Hepatocyte (in vitro differentiated cells): ENCODE results near the gene NEXN. TPM values are rescaled to one million over a fixed set of nuclear protein-coding genes. Genes with fewer than 3 reads are reported as not detected.
"Not testable (repeated sequence)": the region's sequence is repeated elsewhere in the genome, so short reads cannot be mapped to it uniquely, and the experiment has no call there.

Source experiments
- DNase-seq: peaks from one replicate; pipeline ENCODE4 v3.0.0-alpha.2; 2016; ENCODE audit warnings: low spot score
- H2AFZ ChIP-seq: fragments of 200-600 bp; sonication (generic); 2 replicates; pipeline ENCODE4 v1.6.0; 2016; ENCODE audit warnings: antibody characterized with exemption, mild to moderate bottlenecking
- H3K27ac ChIP-seq: fragments of 200-600 bp; sonication (generic); 2 replicates; pipeline ENCODE4 v1.5.1; 2016; ENCODE audit warnings: mild to moderate bottlenecking
- H3K27me3 ChIP-seq: fragments of 200-600 bp; sonication (generic); 2 replicates; pipeline ENCODE4 v1.6.1; 2016
- H3K36me3 ChIP-seq: fragments of 200-600 bp; sonication (generic); replicated peaks from 2 replicates; pipeline ENCODE4 v1.5.1; 2016; ENCODE audit warnings: low read depth; ENCODE audit not compliant: insufficient read depth
- H3K4me1 ChIP-seq: fragments of 200-600 bp; sonication (generic); 2 replicates; pipeline ENCODE4 v1.5.1; 2016; ENCODE audit warnings: mild to moderate bottlenecking, moderate library complexity; ENCODE audit not compliant: insufficient read depth
- H3K4me2 ChIP-seq: fragments of 200-600 bp; sonication (generic); 2 replicates; pipeline ENCODE4 v1.6.0; 2016
- H3K4me3 ChIP-seq: fragments of 200-600 bp; sonication (generic); 2 replicates; pipeline ENCODE4 v1.5.1; 2016; ENCODE audit warnings: mild to moderate bottlenecking
- H3K79me2 ChIP-seq: fragments of 200-600 bp; sonication (generic); 2 replicates; pipeline ENCODE4 v1.6.0; 2017; ENCODE audit warnings: mild to moderate bottlenecking
- H3K9me2 ChIP-seq: fragments of 200-600 bp; sonication (generic); replicated peaks from 2 replicates; pipeline ENCODE4 v1.6.0; 2017; ENCODE audit warnings: mild to moderate bottlenecking; ENCODE audit not compliant: insufficient read depth
- H3K9me3 ChIP-seq: fragments of 200-600 bp; sonication (generic); 2 replicates; pipeline ENCODE4 v1.5.1; 2016; ENCODE audit warnings: low read depth, mild to moderate bottlenecking
- H4K20me1 ChIP-seq: fragments of 200-600 bp; sonication (generic); 2 replicates; pipeline ENCODE4 v1.6.0; 2016; ENCODE audit warnings: mild to moderate bottlenecking; ENCODE audit not compliant: insufficient read depth, poor library complexity, severe bottlenecking
- EZH2 ChIP-seq: fragments of 200-600 bp; sonication (generic); IDR thresholded peaks from 2 replicates; pipeline ENCODE4 v1.6.1; 2016; ENCODE audit warnings: antibody characterized with exemption, mild to moderate bottlenecking, borderline replicate concordance
- EZH2phosphoT487 ChIP-seq: fragments of 200-600 bp; sonication (generic); IDR thresholded peaks from one replicate; pipeline ENCODE4 v1.6.1; 2018; ENCODE audit warnings: antibody characterized with exemption, mild to moderate bottlenecking, low read depth, moderate library complexity; ENCODE audit not compliant: unreplicated experiment, severe bottlenecking
- WGBS: methylation state at CpG from one replicate; pipeline ENCODE4 v1.1.6; 2016; ENCODE audit warnings: low lambda C conversion rate; ENCODE audit errors: missing lambda C conversion rate; 5-methylcytosine and 5-hydroxymethylcytosine counted together
- polyA plus RNA-seq: library from polyadenylated mRNA; unstranded; fragments of >200 nt; fragmentation: Nextera tagmentation; extraction: Ambion mirVana; gene quantifications from 2 replicates; pipeline ENCODE4 v1.2.1, GENCODE V29; 2016
- total RNA-seq: library from RNA; depleted of rRNA; stranded (reverse); fragments of >200 nt; gene quantifications from 2 replicates; pipeline ENCODE4 v1.2.3, GENCODE V29; 2014
- TF ChIP-seq, protein P1 (sequence below): fragments of 200-600 bp; sonication (generic); IDR thresholded peaks from 2 replicates; pipeline ENCODE4 v1.5.1; 2016; ENCODE audit warnings: antibody characterized with exemption, mild to moderate bottlenecking; ENCODE audit not compliant: poor library complexity

NEXN gene
- total and polyA plus RNA-seq, 2 experiments from 2014 or later, result 5.1 to 11.5 TPM

DNA sequence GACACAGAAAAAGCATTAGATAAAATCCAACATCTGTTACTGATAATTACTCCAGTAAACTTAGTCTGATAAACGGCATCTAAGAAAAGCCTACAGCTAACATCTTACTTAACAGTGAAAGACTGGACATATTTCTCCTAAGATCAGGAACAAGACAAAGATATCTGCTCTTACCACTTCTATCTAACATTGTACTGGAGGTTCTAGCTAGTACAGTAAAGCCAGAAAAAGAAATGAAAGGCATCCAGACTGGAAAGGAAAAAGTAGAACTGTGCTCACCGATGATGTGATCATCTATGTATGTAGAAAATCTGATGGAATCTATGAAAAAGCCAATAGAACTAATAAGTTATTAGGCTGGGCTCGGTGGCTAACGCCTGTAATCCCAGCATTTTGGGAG is 21.7 kb downstream of the NEXN start:
- Histone ChIP-seq H3K27me3 (no peaks in the 10 kb centered on the region), H3K79me2 (peaks cover 2% of the 10 kb centered on the region), H3K4me1 (no peaks in the 10 kb centered on the region), H2AFZ (no peak overlapping the region), H3K4me3 (no peak overlapping the region), H3K4me2 (no peak overlapping the region), H3K9me3 (no peaks in the 10 kb centered on the region), H4K20me1 (no peaks in the 10 kb centered on the region), H3K9me2 (no peaks in the 10 kb centered on the region), H3K36me3 (no peaks in the 10 kb centered on the region), H3K27ac (no peak overlapping the region)
- 73% methylated on average over 4 of the region's 4 CpGs for WGBS
- TF ChIP-seq, protein P1, sequence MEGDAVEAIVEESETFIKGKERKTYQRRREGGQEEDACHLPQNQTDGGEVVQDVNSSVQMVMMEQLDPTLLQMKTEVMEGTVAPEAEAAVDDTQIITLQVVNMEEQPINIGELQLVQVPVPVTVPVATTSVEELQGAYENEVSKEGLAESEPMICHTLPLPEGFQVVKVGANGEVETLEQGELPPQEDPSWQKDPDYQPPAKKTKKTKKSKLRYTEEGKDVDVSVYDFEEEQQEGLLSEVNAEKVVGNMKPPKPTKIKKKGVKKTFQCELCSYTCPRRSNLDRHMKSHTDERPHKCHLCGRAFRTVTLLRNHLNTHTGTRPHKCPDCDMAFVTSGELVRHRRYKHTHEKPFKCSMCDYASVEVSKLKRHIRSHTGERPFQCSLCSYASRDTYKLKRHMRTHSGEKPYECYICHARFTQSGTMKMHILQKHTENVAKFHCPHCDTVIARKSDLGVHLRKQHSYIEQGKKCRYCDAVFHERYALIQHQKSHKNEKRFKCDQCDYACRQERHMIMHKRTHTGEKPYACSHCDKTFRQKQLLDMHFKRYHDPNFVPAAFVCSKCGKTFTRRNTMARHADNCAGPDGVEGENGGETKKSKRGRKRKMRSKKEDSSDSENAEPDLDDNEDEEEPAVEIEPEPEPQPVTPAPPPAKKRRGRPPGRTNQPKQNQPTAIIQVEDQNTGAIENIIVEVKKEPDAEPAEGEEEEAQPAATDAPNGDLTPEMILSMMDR, result no peak
- TF ChIP-seq EZH2, result no peak
- TF ChIP-seq EZH2phosphoT487, result no peak
- DNase-seq, result no peak

DNA sequence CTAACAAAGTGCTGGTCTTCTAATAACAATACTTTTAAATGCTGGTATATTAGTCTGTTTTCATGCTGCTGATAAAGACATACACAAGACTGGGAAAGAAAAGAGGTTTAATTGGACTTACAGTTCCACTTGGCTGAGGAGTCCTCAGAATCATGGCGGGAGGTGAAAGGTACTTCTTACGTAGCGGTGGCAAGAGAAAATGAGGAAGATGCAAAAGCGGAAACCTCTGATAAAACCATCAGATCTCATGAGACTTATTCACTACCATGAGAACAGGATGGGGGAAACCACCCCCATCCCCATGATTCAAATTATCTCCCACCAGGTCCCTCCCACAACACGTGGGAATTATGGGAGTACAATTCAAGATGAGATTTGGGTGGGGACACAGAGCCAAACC is 30.5 kb downstream of the NEXN start:
- H3K4me1 ChIP-seq, H3K79me2 ChIP-seq, H3K27me3 ChIP-seq, H4K20me1 ChIP-seq, H3K36me3 ChIP-seq, H3K9me2 ChIP-seq, H3K4me2 ChIP-seq, H3K27ac ChIP-seq, H2AFZ ChIP-seq, H3K4me3 ChIP-seq, H3K9me3 ChIP-seq, DNase-seq: not testable (repeated sequence)
- WGBS, result 96% methylated on average over 5 of the region's 5 CpGs

DNA sequence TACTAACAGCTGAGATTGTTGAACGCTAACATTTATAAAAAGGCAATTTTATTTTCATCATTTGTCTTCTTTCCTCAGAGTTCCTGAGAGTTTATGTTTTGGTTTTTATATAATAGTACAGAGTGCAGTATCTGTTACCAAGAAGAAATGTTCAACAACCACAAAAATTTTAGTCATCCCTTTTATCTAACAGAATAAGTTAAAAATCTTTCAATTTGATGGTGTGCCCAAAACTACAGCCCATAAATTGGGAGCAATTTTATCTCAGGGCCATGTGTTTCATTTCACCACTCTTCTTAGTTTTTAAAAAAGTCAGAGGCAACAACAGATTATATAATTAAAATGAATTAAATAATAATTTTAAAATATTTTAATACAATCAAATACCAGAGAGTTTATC is 37.1 kb downstream of the NEXN start:
- Histone ChIP-seq H3K9me3 (no peaks in the 10 kb centered on the region), H3K27ac (no peak overlapping the region), H4K20me1 (no peaks in the 10 kb centered on the region), H3K4me2 (no peak overlapping the region), H3K4me3 (no peak overlapping the region), H3K27me3 (no peaks in the 10 kb centered on the region), H3K4me1 (no peaks in the 10 kb centered on the region), H2AFZ (no peak overlapping the region), H3K9me2 (no peaks in the 10 kb centered on the region), H3K79me2 (no peaks in the 10 kb centered on the region), H3K36me3 (no peaks in the 10 kb centered on the region)
- no peak for DNase-seq
- TF ChIP-seq EZH2phosphoT487 (no peak), EZH2 (no peak)
- TF ChIP-seq, protein P1, result no peak
- WGBS, result 59% methylated on average over 1 of the region's 1 CpG

DNA sequence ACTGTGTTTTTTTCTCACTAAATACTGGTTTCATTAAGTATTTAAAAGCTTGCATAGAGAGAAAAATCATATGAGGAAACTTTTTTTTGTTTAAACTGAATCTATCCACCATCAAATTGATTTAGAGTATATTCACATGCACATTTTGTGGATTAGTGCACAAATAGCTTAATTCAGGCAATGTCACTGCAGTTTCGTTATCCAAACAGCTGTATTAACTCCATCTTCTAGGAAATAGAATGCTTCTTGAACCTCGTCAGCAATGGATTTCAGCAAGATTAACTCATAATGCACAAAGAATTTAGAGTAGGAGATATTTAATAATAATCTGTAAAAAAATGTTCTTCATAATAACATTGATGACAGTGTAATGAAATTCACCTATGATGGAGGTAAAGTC is 37.5 kb downstream of the NEXN start:
- Histone ChIP-seq H3K9me3 (no peaks in the 10 kb centered on the region), H3K27ac (no peak overlapping the region)

More for the DNA sequence above, 37.5 kb downstream of the NEXN start:
- Histone ChIP-seq H3K4me2 (no peak overlapping the region), H3K4me3 (no peak overlapping the region), H3K27me3 (no peaks in the 10 kb centered on the region), H3K79me2 (no peaks in the 10 kb centered on the region), H2AFZ (no peak overlapping the region), H4K20me1 (no peaks in the 10 kb centered on the region), H3K4me1 (no peaks in the 10 kb centered on the region), H3K9me2 (no peaks in the 10 kb centered on the region), H3K36me3 (no peaks in the 10 kb centered on the region)
- 81% methylated on average over 2 of the region's 2 CpGs for WGBS
- TF ChIP-seq EZH2 (no peak), EZH2phosphoT487 (no peak)
- TF ChIP-seq, protein P1, result no peak
- DNase-seq, result no peak
